ENCODE measurements around the gene ARRDC4. TPM values are rescaled to one million over a fixed set of nuclear protein-coding genes. Genes with fewer than 3 reads are reported as not detected.

Gene ARRDC4
- 1.3 and 22.2 TPM in 2 replicates for total RNA-seq

DNA sequence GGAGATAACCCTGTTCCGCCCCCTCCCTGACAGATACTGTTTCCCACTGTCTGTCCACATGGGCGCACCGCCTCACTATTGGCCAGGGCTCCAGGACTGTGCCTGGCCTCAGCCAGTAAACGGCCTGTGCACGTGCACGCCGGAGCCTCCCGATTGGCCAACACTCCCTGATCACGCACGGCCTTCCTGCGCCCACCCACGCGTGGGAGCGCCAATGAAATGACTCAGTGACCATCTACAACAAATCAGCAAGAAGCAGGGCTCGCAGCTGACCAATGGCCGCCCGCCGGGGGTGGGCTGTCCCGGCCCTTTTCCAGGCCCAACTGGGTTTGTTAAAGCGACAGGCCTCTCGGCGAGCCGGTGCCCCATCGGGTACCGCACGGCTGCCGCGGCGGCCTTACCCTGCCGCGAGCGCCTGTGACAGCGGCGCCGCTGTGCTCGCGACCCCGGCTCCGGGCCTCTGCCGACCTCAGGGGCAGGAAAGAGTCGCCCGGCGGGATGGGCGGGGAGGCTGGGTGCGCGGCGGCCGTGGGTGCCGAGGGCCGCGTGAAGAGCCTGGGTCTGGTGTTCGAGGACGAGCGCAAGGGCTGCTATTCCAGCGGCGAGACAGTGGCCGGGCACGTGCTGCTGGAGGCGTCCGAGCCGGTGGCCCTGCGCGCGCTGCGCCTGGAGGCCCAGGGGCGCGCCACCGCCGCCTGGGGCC is at the start of gene ARRDC4:
TSS of gene ARRDC4 (plus strand) at position 340 of the 703 bp plus-strand sequence. CDS start at position 499, 159 bp downstream.

